Stimulated activated CD8-positive, alpha-beta memory T cell treated with anti-CD3 and anti-CD28 coated beads, Interleukin-15, amount 100 ng/mL, for 48 hours (primary cell): ENCODE data around the gene RAB3GAP2.
"Not testable (repeated sequence)": the region's sequence is repeated elsewhere in the genome, so short reads cannot be mapped to it uniquely, and the experiment has no call there.

Experiments used
- DNase-seq, 2 donors: peaks; one replicate each; pipeline ENCODE4 v3.0.0-alpha.2; 2020; ENCODE audit warnings: low read depth in 2 of 2

RAB3GAP2 gene

GRCh38 chr1:220239966-220240365 lies 32.3 kb downstream of the RAB3GAP2 start:
- no peak for DNase-seq

- DNase-seq, result no peak
Measured at GRCh38 chr1:220239213-220239612, 33.0 kb downstream of the RAB3GAP2 start.

GRCh38 chr1:220236278-220236677 lies 36.0 kb downstream of the RAB3GAP2 start:
- DNase-seq, result not testable (repeated sequence)

- no peak for DNase-seq
Measured at GRCh38 chr1:220235462-220235861, 36.8 kb downstream of the RAB3GAP2 start.

GRCh38 chr1:220233927-220234326 lies 38.3 kb downstream of the RAB3GAP2 start:
- no peak for DNase-seq

GRCh38 chr1:220229771-220230170 lies 42.5 kb downstream of the RAB3GAP2 start:
- DNase-seq, result no peak

- no peak for DNase-seq
Measured at GRCh38 chr1:220227393-220227792, 44.9 kb downstream of the RAB3GAP2 start.

GRCh38 chr1:220226752-220227151 lies 45.5 kb downstream of the RAB3GAP2 start:
- no peak for DNase-seq

GRCh38 chr1:220225957-220226356 lies 46.3 kb downstream of the RAB3GAP2 start:
- no peak for DNase-seq

- no peak for DNase-seq
Measured at GRCh38 chr1:220224611-220225124, 47.6 kb downstream of the RAB3GAP2 start.

- no peak for DNase-seq
Measured at GRCh38 chr1:220224033-220224432, 48.2 kb downstream of the RAB3GAP2 start.

- DNase-seq, result no peak
Measured at GRCh38 chr1:220222939-220223338, 49.3 kb downstream of the RAB3GAP2 start.

- no peak for DNase-seq
Measured at GRCh38 chr1:220221670-220222069, 50.6 kb downstream of the RAB3GAP2 start.

- DNase-seq, result no peak
Measured at GRCh38 chr1:220221269-220221668, 51.0 kb downstream of the RAB3GAP2 start.

- DNase-seq, result not testable (repeated sequence)
Measured at GRCh38 chr1:220220699-220221040, 51.6 kb downstream of the RAB3GAP2 start.

- DNase-seq, result no peak
Measured at GRCh38 chr1:220219865-220220698, 52.2 kb downstream of the RAB3GAP2 start.

- DNase-seq, result no peak
Measured at GRCh38 chr1:220219136-220219442, 53.2 kb downstream of the RAB3GAP2 start.

GRCh38 chr1:220218397-220219135 lies 53.7 kb downstream of the RAB3GAP2 start:
- DNase-seq, result not testable (repeated sequence)

- DNase-seq, result no peak
Measured at GRCh38 chr1:220217383-220217988, 54.8 kb downstream of the RAB3GAP2 start.

- DNase-seq, result no peak
Measured at GRCh38 chr1:220213382-220213983, 58.8 kb downstream of the RAB3GAP2 start.

GRCh38 chr1:220207411-220207810 lies 64.8 kb downstream of the RAB3GAP2 start:
- no peak for DNase-seq

GRCh38 chr1:220204758-220205157 lies 67.5 kb downstream of the RAB3GAP2 start:
- DNase-seq, result not testable (repeated sequence)
